ENCODE results near the gene SETX.

The SETX gene

GRCh38 chr9:132232522-132232921 is 122.3 kb downstream of the SETX start:
- Histone ChIP-seq H3K27me3 (ENCODE audit: control insufficient read depth, insufficient read depth, low read length) (no peaks in the 10 kb centered on the region), H3K9me3 (ENCODE audit: control insufficient read depth, insufficient read depth, low read length) (no peaks in the 10 kb centered on the region), H3K36me3 (ENCODE audit: control insufficient read depth, insufficient read depth, low read length) (no peaks in the 10 kb centered on the region), H3K9ac (ENCODE audit: low read depth, low read length) (no peak overlapping the region), H3K27ac (ENCODE audit: low read depth, low read length) (no peak overlapping the region), H3K4me3 (ENCODE audit: low read depth, low read length) (no peak overlapping the region), H3K4me1 (ENCODE audit: control insufficient read depth, insufficient read depth, low read length) (no peaks in the 10 kb centered on the region)

DNA sequence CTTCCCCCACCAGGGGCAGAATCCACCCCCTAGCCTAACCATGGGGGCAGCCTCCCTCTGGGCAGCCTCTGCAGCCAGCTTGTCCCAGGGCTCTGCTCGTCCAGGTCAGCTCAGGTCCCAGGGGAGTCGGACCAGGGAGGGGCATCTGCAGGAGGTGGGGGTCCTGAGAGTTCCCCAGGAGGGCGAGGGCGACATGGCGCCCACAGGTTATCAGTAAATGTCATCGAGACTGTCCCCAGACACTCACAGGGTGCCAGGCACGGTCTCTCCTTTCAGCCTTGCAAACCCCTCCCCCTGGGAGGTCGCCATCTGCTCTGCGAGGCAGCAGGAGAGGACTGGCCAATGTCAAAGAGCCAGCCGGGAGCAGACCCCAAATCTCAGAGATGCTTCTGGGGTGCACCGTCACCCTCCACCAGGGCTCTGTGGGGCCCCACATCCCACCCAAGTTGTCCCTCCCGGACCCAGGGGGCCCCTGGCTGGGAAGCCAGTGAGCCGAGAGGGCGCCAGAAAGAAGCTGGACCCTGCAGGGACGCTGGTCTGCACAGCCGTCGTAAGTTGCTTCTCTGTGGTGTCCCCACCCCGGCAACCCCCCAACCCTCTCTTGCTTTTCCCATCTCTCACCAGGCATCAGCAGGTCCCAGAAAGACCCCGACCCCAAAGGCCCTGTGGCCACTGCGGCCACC is 123.6 kb downstream of the SETX start:
- no peaks in the 10 kb centered on the region for H3K36me3 ChIP-seq (ENCODE audit: control insufficient read depth, insufficient read depth, low read length)
- H3K9ac ChIP-seq (ENCODE audit: low read depth, low read length) = no peak overlapping the region
- no peak overlapping the region for H3K27ac ChIP-seq (ENCODE audit: low read depth, low read length)
- H3K27me3 ChIP-seq (ENCODE audit: control insufficient read depth, insufficient read depth, low read length) = no peaks in the 10 kb centered on the region
- no peaks in the 10 kb centered on the region for H3K9me3 ChIP-seq (ENCODE audit: control insufficient read depth, insufficient read depth, low read length)
- no peaks in the 10 kb centered on the region for H3K4me1 ChIP-seq (ENCODE audit: control insufficient read depth, insufficient read depth, low read length)
- H3K4me3 ChIP-seq (ENCODE audit: low read depth, low read length) = no peak overlapping the region

GRCh38 chr9:132230605-132231004 is 124.2 kb downstream of the SETX start:
- Histone ChIP-seq H3K4me3 (ENCODE audit: low read depth, low read length) (no peak overlapping the region), H3K27me3 (ENCODE audit: control insufficient read depth, insufficient read depth, low read length) (no peaks in the 10 kb centered on the region), H3K36me3 (ENCODE audit: control insufficient read depth, insufficient read depth, low read length) (no peaks in the 10 kb centered on the region), H3K4me1 (ENCODE audit: control insufficient read depth, insufficient read depth, low read length) (no peaks in the 10 kb centered on the region), H3K9me3 (ENCODE audit: control insufficient read depth, insufficient read depth, low read length) (no peaks in the 10 kb centered on the region), H3K27ac (ENCODE audit: low read depth, low read length) (no peak overlapping the region), H3K9ac (ENCODE audit: low read depth, low read length) (no peak overlapping the region)

DNA sequence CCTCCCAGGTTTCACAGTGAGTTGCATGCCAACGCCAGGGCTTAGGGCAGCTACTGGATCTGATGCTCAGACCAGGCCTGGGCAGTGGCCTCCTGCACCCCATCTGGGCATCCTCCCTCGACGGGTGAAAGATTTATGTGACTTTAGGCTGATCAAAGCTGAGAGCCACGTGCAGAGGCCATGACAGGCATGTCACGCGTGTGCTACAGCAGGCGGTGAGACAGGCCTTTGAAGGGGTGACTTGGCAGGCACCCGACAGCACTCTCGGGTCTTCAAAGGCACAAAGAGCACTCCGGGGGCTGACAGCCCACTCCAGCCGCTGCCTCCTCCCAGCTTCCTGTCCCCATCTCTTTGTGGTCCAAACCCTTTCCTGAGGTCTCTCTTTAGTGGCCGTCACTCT is 126.7 kb downstream of the SETX start:
- no peak overlapping the region for H3K9ac ChIP-seq (ENCODE audit: low read depth, low read length)
- no peaks in the 10 kb centered on the region for H3K36me3 ChIP-seq (ENCODE audit: control insufficient read depth, insufficient read depth, low read length)
- no peaks in the 10 kb centered on the region for H3K27me3 ChIP-seq (ENCODE audit: control insufficient read depth, insufficient read depth, low read length)
- no peak overlapping the region for H3K4me3 ChIP-seq (ENCODE audit: low read depth, low read length)
- H3K27ac ChIP-seq (ENCODE audit: low read depth, low read length) = no peak overlapping the region
- no peaks in the 10 kb centered on the region for H3K4me1 ChIP-seq (ENCODE audit: control insufficient read depth, insufficient read depth, low read length)
- no peaks in the 10 kb centered on the region for H3K9me3 ChIP-seq (ENCODE audit: control insufficient read depth, insufficient read depth, low read length)

- no peak overlapping the region for H3K27ac ChIP-seq (ENCODE audit: low read depth, low read length)
- no peak overlapping the region for H3K4me3 ChIP-seq (ENCODE audit: low read depth, low read length)
- H3K9me3 ChIP-seq (ENCODE audit: control insufficient read depth, insufficient read depth, low read length) = no peaks in the 10 kb centered on the region
- no peaks in the 10 kb centered on the region for H3K36me3 ChIP-seq (ENCODE audit: control insufficient read depth, insufficient read depth, low read length)
- no peaks in the 10 kb centered on the region for H3K27me3 ChIP-seq (ENCODE audit: control insufficient read depth, insufficient read depth, low read length)
- H3K9ac ChIP-seq (ENCODE audit: low read depth, low read length) = no peak overlapping the region
- H3K4me1 ChIP-seq (ENCODE audit: control insufficient read depth, insufficient read depth, low read length) = no peaks in the 10 kb centered on the region
Observed at GRCh38 chr9:132226571-132227430, 128.0 kb downstream of the SETX start.

- Histone ChIP-seq H3K9me3 (ENCODE audit: control insufficient read depth, insufficient read depth, low read length) (no peaks in the 10 kb centered on the region), H3K4me3 (ENCODE audit: low read depth, low read length) (no peak overlapping the region), H3K27ac (ENCODE audit: low read depth, low read length) (no peak overlapping the region), H3K9ac (ENCODE audit: low read depth, low read length) (no peak overlapping the region), H3K4me1 (ENCODE audit: control insufficient read depth, insufficient read depth, low read length) (no peaks in the 10 kb centered on the region), H3K36me3 (ENCODE audit: control insufficient read depth, insufficient read depth, low read length) (no peaks in the 10 kb centered on the region), H3K27me3 (ENCODE audit: control insufficient read depth, insufficient read depth, low read length) (no peaks in the 10 kb centered on the region)
Observed at GRCh38 chr9:132224645-132225044, 130.1 kb downstream of the SETX start.

DNA sequence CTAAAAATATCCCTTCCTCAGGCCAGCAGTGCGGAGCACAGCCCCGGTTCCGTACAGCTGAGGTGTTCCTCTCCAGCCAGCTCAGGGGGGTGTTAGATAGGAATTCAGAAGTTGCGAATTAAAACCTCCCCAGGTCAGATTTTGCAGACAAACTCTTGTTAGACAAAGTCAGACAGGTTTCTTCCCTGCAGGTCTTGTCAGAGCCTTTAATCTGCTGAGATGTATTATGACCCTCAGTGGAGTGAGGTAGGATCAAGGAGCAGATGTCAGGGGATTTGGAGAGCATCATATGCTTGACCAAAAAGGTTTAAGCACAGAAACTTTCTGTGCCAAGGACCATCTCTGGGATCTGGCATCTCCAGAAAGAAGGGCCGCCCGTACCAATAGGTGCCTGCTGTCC is 132.8 kb downstream of the SETX start:
- Histone ChIP-seq H3K36me3 (ENCODE audit: control insufficient read depth, insufficient read depth, low read length) (no peaks in the 10 kb centered on the region), H3K4me3 (ENCODE audit: low read depth, low read length) (no peak overlapping the region), H3K9ac (ENCODE audit: low read depth, low read length) (no peak overlapping the region), H3K9me3 (ENCODE audit: control insufficient read depth, insufficient read depth, low read length) (no peaks in the 10 kb centered on the region), H3K27ac (ENCODE audit: low read depth, low read length) (no peak overlapping the region), H3K27me3 (ENCODE audit: control insufficient read depth, insufficient read depth, low read length) (no peaks in the 10 kb centered on the region), H3K4me1 (ENCODE audit: control insufficient read depth, insufficient read depth, low read length) (no peaks in the 10 kb centered on the region)

GRCh38 chr9:132218208-132218607 is 136.6 kb downstream of the SETX start:
- H3K4me3 ChIP-seq (ENCODE audit: low read depth, low read length) = no peak overlapping the region
- H3K9me3 ChIP-seq (ENCODE audit: control insufficient read depth, insufficient read depth, low read length) = no peaks in the 10 kb centered on the region
- H3K4me1 ChIP-seq (ENCODE audit: control insufficient read depth, insufficient read depth, low read length) = peaks cover 11% of the 10 kb centered on the region
- H3K36me3 ChIP-seq (ENCODE audit: control insufficient read depth, insufficient read depth, low read length) = no peaks in the 10 kb centered on the region
- no peak overlapping the region for H3K27ac ChIP-seq (ENCODE audit: low read depth, low read length)
- H3K9ac ChIP-seq (ENCODE audit: low read depth, low read length) = no peak overlapping the region
- no peaks in the 10 kb centered on the region for H3K27me3 ChIP-seq (ENCODE audit: control insufficient read depth, insufficient read depth, low read length)

- H3K9ac ChIP-seq (ENCODE audit: low read depth, low read length) = no peak overlapping the region
- H3K27ac ChIP-seq (ENCODE audit: low read depth, low read length) = no peak overlapping the region
- no peak overlapping the region for H3K4me3 ChIP-seq (ENCODE audit: low read depth, low read length)
- peaks cover 11% of the 10 kb centered on the region for H3K4me1 ChIP-seq (ENCODE audit: control insufficient read depth, insufficient read depth, low read length)
- H3K9me3 ChIP-seq (ENCODE audit: control insufficient read depth, insufficient read depth, low read length) = no peaks in the 10 kb centered on the region
- H3K27me3 ChIP-seq (ENCODE audit: control insufficient read depth, insufficient read depth, low read length) = no peaks in the 10 kb centered on the region
- H3K36me3 ChIP-seq (ENCODE audit: control insufficient read depth, insufficient read depth, low read length) = no peaks in the 10 kb centered on the region
Observed at GRCh38 chr9:132216861-132217619, 137.7 kb downstream of the SETX start.

- Histone ChIP-seq H3K9ac (ENCODE audit: low read depth, low read length) (0 out of 2 replicates have a peak overlapping the region, but pooled peaks have one; percentile 24), H3K36me3 (ENCODE audit: control insufficient read depth, insufficient read depth, low read length) (no peaks in the 10 kb centered on the region), H3K27ac (ENCODE audit: low read depth, low read length) (no peak overlapping the region), H3K4me1 (ENCODE audit: control insufficient read depth, insufficient read depth, low read length) (peaks cover 11% of the 10 kb centered on the region), H3K9me3 (ENCODE audit: control insufficient read depth, insufficient read depth, low read length) (no peaks in the 10 kb centered on the region), H3K27me3 (ENCODE audit: control insufficient read depth, insufficient read depth, low read length) (no peaks in the 10 kb centered on the region), H3K4me3 (ENCODE audit: low read depth, low read length) (no peak overlapping the region; the same call in 1 of the 2 replicates)
Observed at GRCh38 chr9:132214027-132214622, 140.7 kb downstream of the SETX start.

All from HUES48 (cell line).